Fibroblast of lung (primary cell): ENCODE data around the gene TEX19. TPM values are rescaled to one million over a fixed set of nuclear protein-coding genes. Genes with fewer than 3 reads are reported as not detected.
"Not testable (repeated sequence)": the region's sequence is repeated elsewhere in the genome, so short reads cannot be mapped to it uniquely, and the experiment has no call there.

Experiments used
- DNase-seq, 2 donors: peaks; one replicate each; pipeline versions ENCODE4 v3.0.0 to v3.0.0-alpha.2; 2010; ENCODE audit warnings: low read depth in 2 of 2
- H2AFZ ChIP-seq: 2 replicates; pipeline ENCODE4 v1.5.1; 2012; ENCODE audit warnings: low read length, control low read depth, inconsistent platforms
- H3K27ac ChIP-seq: 2 replicates; pipeline ENCODE4 v1.5.1; 2011; ENCODE audit warnings: low read length, control low read depth; ENCODE audit not compliant: insufficient read depth
- H3K27me3 ChIP-seq: 2 replicates; pipeline ENCODE4 v1.5.1; 2011; ENCODE audit warnings: mild to moderate bottlenecking, low read length; ENCODE audit not compliant: control insufficient read depth, insufficient read depth
- H3K36me3 ChIP-seq: 2 replicates; pipeline ENCODE4 v1.5.1; 2011; ENCODE audit warnings: low read length; ENCODE audit not compliant: control insufficient read depth, insufficient read depth
- H3K4me1 ChIP-seq: 2 replicates; pipeline ENCODE4 v1.5.1; 2011; ENCODE audit warnings: low read length; ENCODE audit not compliant: control insufficient read depth, insufficient read depth; ENCODE audit errors: extremely low read depth
- H3K4me2 ChIP-seq: 2 replicates; pipeline ENCODE4 v1.5.1; 2011; ENCODE audit warnings: low read length, control low read depth; ENCODE audit not compliant: insufficient read depth; ENCODE audit errors: extremely low read depth
- H3K4me3 ChIP-seq, 4 experiments: fragments of 200-600 bp in 1 of 4; sonication (generic) in 1 of 4; replicated peaks in 1 of 4; 2 replicates each; pipeline ENCODE4 v1.5.1; 2011 to 2016; ENCODE audit warnings: low read length in 4 of 4, low read depth in 3 of 4, mild to moderate bottlenecking in 3 of 4, control low read depth in 2 of 4, inconsistent platforms in 1 of 4, mixed read lengths in 1 of 4; ENCODE audit not compliant: insufficient read depth in 1 of 4; ENCODE audit errors: control extremely low read depth in 1 of 4
- H3K79me2 ChIP-seq: 2 replicates; pipeline ENCODE4 v1.5.1; 2012; ENCODE audit warnings: mild to moderate bottlenecking, low read length, inconsistent platforms; ENCODE audit not compliant: control insufficient read depth, insufficient read depth
- H3K9ac ChIP-seq: 2 replicates; pipeline ENCODE4 v1.5.1; 2011; ENCODE audit warnings: mild to moderate bottlenecking, low read length, control low read depth; ENCODE audit not compliant: insufficient read depth
- H3K9me3 ChIP-seq: 2 replicates; pipeline ENCODE4 v1.5.1; 2012; ENCODE audit warnings: low read depth, low read length; ENCODE audit not compliant: control insufficient read depth, insufficient read depth
- H4K20me1 ChIP-seq: 2 replicates; pipeline ENCODE4 v1.5.1; 2011; ENCODE audit warnings: low read length; ENCODE audit not compliant: control insufficient read depth, insufficient read depth; ENCODE audit errors: extremely low read depth
- CTCF ChIP-seq, 2 donors: IDR thresholded peaks in 1 of 2; conservative IDR thresholded peaks in 1 of 2; 1 replicate in 1 of 2; 2 replicates in 1 of 2; pipeline ENCODE4 v1.5.1; 2011 to 2012; ENCODE audit warnings: low read length in 2 of 2, control low read depth in 1 of 2, inconsistent platforms in 1 of 2, low read depth in 1 of 2, mild to moderate bottlenecking in 1 of 2
- EZH2 ChIP-seq: IDR thresholded peaks from 2 replicates; pipeline ENCODE4 v1.5.1; 2012; ENCODE audit warnings: low read length, control low read depth, mild to moderate bottlenecking; ENCODE audit errors: missing control alignments
- polyA plus RNA-seq, 2 donors: library from polyadenylated mRNA; depleted of rRNA in 1 of 2; stranded (reverse) in 1 of 2; unstranded in 1 of 2; fragments of >200 nt; gene quantifications; 2 replicates each; pipeline ENCODE4 v1.2.1, GENCODE V29; 2011 to 2012; ENCODE audit warnings: missing spikeins in 1 of 2
- total RNA-seq: library from RNA; depleted of rRNA; stranded (reverse); fragments of >200 nt; gene quantifications from 2 replicates; pipeline ENCODE4 v1.2.1, GENCODE V29; 2014

TEX19 gene
- total and polyA plus RNA-seq, 2 donors (not counting 1 experiment from before 2014, with no cell fraction given): 0.05 to 0.17 TPM

DNA sequence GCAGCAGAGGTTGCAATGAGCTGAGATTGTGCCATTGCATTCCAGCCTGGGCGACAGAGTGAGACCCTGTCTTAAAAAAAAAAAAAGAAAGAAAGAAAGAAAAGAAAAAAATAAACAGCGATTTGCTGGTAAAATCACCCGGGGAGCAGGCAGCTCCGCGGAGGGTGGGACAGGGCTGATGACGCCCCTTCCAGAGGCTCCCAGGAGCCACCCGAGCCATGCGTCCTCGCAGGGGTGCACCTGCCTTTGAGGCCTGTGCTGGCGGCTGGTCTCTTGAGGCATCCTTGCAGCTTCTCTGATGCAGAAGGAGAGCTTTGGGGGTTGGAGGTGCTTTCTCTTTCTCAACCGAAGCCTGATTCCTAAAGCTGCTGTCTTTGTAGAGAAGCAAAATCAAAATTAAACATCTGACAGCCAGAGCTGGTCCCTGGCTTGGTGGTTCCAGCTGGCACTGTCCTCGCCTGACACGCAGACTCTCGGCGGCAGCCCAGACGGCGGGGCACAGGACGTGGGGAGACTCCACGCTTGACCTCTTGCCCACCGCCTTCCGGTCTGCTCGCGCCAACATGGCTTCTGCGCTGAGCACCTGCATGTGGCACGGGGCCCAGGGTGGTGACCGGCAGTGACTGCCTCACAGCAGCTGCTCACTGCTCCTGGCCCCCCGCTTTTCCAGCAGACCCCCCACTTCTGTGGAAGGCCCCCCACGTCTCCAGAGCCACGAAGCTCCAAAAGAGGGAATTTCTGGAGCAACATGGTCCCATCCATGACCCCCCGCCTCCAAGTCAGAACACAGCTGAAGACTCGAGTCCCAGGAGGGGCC is 19.1 kb downstream of the TEX19 start:
- Histone ChIP-seq H2AFZ (no peak overlapping the region), H4K20me1 (no peaks in the 10 kb centered on the region), H3K36me3 (no peaks in the 10 kb centered on the region), H3K79me2 (no peaks in the 10 kb centered on the region), H3K9me3 (no peaks in the 10 kb centered on the region), H3K4me1 (no peaks in the 10 kb centered on the region), H3K9ac (no peak overlapping the region), H3K4me3 (no peak overlapping the region), H3K27ac (no peak overlapping the region), H3K4me2 (no peak overlapping the region), H3K27me3 (peaks cover 21% of the 10 kb centered on the region)
- DNase-seq: no peak
- no peak for TF ChIP-seq CTCF (conservative IDR thresholded peaks at IDR 0.05 in 1 of 2, IDR thresholded peaks at IDR 0.05 in 1 of 2; ENCODE audit: low read depth in 1 of 2, low read length in 2 of 2)
- no peak for TF ChIP-seq EZH2

DNA sequence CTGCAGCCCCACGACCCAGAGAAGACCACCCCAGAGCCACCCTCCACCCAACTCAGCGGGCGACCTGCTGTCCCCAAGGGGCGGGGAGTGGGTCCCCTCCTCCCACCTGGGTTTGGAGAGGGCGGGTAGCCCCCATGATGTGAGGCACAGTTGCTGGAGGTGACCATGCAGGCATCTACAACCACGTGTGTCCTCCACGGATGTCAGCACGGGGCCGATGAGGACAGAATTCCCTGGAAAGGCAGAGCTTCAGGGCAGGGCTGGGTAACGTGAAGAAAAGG is 19.6 kb downstream of the TEX19 start:
- no peak for DNase-seq
- no peaks in the 10 kb centered on the region for H3K4me1 ChIP-seq
- peaks cover 21% of the 10 kb centered on the region for H3K27me3 ChIP-seq
- H3K36me3 ChIP-seq: no peaks in the 10 kb centered on the region
- H4K20me1 ChIP-seq: no peaks in the 10 kb centered on the region
- TF ChIP-seq CTCF (conservative IDR thresholded peaks at IDR 0.05 in 1 of 2, IDR thresholded peaks at IDR 0.05 in 1 of 2; ENCODE audit: low read depth in 1 of 2, low read length in 2 of 2): no peak
- TF ChIP-seq EZH2: no peak
- H3K9me3 ChIP-seq: no peaks in the 10 kb centered on the region
- no peak overlapping the region for H3K9ac ChIP-seq
- no peaks in the 10 kb centered on the region for H3K79me2 ChIP-seq
- no peak overlapping the region for H3K4me2 ChIP-seq
- H3K27ac ChIP-seq: no peak overlapping the region
- no peak overlapping the region for H2AFZ ChIP-seq
- no peak overlapping the region for H3K4me3 ChIP-seq

- peak overlapping the region; percentile 93 for H3K4me2 ChIP-seq
- no peaks in the 10 kb centered on the region for H3K9me3 ChIP-seq
- H3K4me3 ChIP-seq: peak overlapping the region in 3 of 4 experiments; percentile 1 to 23 (median 16)
- peaks cover 7% of the 10 kb centered on the region for H3K27me3 ChIP-seq
- DNase-seq: no peak
- TF ChIP-seq EZH2 (no peak), CTCF (conservative IDR thresholded peaks at IDR 0.05 in 1 of 2, IDR thresholded peaks at IDR 0.05 in 1 of 2; ENCODE audit: low read depth in 1 of 2, low read length in 2 of 2) (no peak)
- H4K20me1 ChIP-seq: no peaks in the 10 kb centered on the region
- no peak overlapping the region for H3K27ac ChIP-seq
- peak overlapping the region; percentile 69 for H2AFZ ChIP-seq
- no peaks in the 10 kb centered on the region for H3K79me2 ChIP-seq
- H3K36me3 ChIP-seq: no peaks in the 10 kb centered on the region
- H3K9ac ChIP-seq: no peak overlapping the region
- no peaks in the 10 kb centered on the region for H3K4me1 ChIP-seq
Measured at GRCh38 chr17:82380860-82381702, 22.0 kb downstream of the TEX19 start.

DNA sequence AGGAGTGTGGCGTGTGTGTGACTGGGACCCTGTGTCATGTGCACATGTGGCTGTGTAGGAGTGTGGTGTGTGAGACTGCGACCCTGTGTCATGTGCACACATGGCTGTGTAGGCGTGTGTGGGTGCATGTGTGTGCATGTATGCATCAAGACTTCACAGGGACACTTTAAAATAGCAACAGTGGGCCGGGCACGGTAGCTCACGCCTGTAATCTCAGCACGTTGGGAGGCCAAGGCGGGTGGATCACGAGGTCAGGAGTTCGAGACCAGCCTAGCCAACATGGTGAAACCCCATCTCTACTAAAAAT is 22.6 kb downstream of the TEX19 start:
- Histone ChIP-seq H3K4me2 (peak overlapping the region; percentile 93), H3K27me3 (peaks cover 11% of the 10 kb centered on the region)
- H3K36me3 ChIP-seq, H3K9ac ChIP-seq, H3K27ac ChIP-seq, H3K9me3 ChIP-seq, H3K79me2 ChIP-seq, H3K4me3 ChIP-seq, H4K20me1 ChIP-seq, H3K4me1 ChIP-seq, DNase-seq, H2AFZ ChIP-seq: not testable (repeated sequence)
